HG03460 (cell line): Measurements from ENCODE around the gene POLR1G.
"Not testable (repeated sequence)": the region's sequence is repeated elsewhere in the genome, so short reads cannot be mapped to it uniquely, and the experiment has no call there.

Experiments
- ATAC-seq: cut with Tn5 transposase; IDR thresholded peaks from one replicate; pipeline ENCODE4 v1.9.1; 2021; ENCODE audit not compliant: unreplicated experiment

The POLR1G gene

DNA sequence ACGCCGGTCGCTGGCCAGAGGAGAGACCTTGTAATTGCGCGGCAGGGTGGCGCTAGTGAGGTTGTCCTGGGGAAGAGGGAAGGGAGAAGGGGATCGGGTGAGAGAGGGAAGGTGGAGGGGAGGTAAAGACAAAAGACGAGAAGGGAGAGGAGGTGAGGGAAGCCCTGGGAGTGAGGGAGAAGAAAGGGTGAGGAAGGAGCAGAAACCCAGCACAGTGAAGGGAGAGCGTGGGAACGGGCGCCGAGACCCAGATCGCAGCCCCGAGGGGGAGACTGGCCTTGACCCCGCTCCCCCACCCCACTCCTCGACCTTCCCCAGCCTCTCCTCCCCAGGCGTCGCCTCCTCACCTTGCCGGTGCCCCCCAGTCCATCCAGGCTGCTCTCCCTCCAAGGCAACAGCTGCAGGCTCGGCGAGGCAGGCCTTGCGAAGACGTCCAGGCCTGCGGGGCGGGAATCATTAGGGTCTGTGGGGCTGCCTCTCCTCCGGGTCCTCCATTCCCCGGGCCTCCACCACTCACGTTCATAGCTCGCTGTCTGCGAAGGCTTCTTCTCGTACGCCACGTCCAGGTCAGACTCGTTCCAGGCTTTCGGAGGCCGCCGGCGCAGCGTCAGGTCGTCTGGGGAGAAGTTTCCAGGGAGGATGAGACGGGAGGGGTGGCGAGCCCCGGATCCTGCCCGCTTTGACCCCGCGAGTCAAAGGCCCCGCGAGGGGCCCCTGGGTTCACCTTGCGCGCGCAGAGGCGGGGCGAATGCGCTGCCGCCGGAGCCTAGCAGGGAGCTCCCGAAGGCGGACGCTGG lies 10.4 kb upstream of the POLR1G start:
- ATAC-seq: no peak

DNA sequence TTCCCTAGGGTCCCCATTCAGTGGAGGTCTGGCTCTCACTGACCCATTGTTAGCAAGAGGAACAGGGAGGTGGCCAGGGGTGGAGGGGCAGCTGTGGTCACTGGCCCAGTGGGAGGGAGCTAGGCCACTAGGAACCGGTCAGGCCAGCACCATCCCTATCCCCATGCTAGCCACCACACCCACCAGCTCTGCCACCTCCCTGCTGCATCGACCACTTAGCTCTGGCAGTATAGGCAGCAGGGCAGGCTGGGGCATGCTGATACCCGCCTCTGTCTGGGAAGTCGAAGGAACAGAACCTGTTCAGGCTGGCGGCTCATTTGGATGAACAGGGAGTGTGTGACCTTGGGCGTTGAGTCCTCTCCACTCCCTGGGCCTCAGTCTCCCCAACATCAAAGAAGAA lies 6.3 kb upstream of the POLR1G start:
- no peak for ATAC-seq

DNA sequence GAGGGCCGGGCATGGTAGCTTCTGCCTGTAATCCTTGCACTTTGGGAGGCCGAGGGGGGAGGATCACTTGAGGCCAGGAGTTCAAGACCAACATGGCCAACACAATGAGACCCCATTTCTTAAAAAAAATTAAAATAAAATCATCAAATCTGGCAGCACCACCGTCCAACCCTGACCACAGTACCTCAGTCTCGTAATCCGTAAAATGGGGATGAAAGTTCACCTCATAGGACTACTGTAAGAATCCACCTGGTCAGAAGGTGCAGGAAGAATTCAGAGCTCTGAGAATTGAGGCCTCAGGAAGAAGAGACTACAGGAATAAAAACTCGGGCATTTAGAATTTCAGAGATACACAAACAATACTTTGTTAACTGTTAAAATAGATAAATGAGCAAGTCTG lies 4.6 kb upstream of the POLR1G start:
- ATAC-seq: no peak

DNA sequence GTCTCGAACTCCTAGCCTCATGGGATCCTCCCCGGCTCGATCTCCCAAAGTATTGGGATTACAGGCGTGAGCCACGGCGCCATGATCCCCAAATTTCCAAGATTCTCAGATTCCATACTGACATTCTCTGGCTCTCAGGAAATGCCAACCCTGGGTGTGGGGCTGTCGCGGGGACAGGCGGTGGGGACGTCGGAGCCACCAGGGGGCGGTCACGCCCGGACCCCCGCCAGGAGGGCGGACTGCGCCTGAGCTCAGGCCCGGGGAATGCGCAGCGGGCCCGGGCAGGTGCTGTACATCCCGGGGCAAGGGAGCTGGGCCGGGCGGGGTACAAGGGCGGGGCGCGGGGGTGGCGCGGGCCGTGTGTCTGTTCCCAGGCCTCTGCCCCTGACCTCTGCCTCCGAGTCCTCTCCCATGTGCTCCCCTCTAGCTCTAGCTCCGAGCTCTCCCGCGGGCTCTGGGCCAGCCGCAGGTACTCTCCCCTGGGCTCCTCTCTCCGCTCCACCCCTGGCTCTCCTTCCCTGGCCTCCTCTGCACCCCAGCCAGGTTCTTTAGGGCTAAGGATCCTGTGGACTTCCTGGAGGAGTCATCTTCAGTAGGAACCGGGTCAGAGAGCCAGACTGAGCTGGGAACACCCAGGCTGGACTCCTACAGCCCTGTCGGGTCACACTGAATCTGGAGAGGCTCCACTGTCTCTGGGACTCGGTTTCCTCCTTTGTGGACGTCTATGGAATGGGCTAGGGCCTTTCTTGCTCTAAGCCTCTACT lies 4.0 kb upstream of the POLR1G start:
- ATAC-seq: no peak

DNA sequence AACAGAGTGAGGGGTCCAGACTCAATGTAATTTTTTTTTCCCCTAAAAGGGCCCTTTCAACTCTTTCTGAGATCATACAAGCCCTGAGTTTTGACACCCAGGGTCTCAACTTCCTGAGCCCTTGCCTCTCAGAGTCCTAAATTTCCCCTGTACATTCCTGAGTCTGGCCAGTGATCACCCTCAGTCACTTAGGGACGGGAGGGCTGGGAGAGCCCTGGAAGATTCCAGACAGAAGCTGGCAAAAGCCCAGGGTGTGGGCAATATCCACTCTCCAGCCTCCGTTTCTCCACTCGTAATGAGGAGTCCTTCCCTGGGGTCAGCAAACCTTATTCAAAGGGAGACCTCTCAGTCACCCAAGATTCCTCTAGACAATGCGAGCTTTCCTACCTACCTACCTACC lies 3.2 kb upstream of the POLR1G start:
- no peak for ATAC-seq

DNA sequence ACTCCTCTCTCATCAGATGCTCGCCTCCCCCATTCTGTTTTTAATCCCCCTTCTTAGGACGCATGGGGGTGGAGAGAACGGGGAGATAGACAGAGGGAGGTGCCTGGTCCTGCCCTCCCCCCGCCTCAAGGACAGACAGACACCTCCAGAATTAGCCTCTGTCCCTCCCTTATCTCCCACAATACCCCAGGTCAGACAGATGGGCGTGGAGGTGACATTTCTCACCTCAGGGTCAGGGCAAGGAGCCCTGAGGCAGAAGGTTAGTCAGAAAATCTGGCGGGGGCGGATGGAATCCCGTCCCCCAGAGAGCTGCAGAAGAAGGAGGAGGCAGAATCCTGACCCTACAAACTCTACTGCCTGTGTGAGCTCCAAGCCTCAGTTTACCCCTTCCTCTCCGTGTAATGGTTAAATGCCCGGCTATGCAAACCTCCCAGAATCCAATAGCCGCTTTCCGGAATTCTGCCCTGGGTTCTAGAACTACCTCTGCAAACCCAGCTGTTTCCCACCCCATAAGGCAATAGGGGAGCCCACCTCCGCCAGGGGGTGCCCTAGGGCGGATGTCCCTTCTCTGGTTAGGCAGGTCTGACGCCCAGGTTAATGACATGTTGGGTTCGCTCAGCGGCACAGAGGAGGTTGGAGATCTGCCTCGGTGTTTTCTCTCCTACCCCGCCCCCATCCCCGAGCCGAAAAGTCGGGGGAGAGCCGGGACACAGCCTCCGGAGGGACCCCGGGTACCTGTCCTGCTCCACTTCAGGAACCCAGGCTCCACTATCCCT lies 2.5 kb upstream of the POLR1G start:
- ATAC-seq: no peak

GRCh38 chr19:45404557-45405434 lies 1.6 kb upstream of the POLR1G start, which contains the start of gene PPP1R13L:
Gene PPP1R13L (minus strand): TSS chr19:45405069. CDS start chr19:45398318, 6,751 bp downstream.
- ATAC-seq: peak; percentile 9

- ATAC-seq: peak; percentile 43
These were observed 814 bp upstream of the POLR1G start for GRCh38 chr19:45405435-45406225.

GRCh38 chr19:45407091-45407375 lies 589 bp downstream of the POLR1G start:
- no peak for ATAC-seq

DNA sequence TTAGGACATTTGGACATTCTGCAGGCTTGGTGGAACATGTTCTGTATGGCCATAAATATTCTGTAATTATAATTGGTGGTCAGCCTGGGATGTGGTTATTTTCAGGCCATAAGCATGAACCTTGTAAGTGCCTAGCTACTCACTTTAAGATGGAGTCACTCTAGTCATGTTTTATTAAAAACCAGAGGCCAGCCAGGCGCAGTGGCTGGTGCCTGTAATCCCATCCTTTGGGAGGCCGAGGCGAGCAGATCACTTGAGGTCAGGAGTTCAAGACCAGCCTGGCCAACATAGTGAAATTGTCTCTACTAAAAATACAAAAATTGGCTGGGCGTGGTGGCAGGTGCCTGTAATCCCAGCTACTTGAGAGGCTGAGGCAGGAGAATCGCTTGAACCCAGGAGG lies 1.1 kb downstream of the POLR1G start:
- not testable (repeated sequence) for ATAC-seq

- ATAC-seq: no peak
These were observed 1.7 kb downstream of the POLR1G start for GRCh38 chr19:45408121-45408520.

- ATAC-seq: no peak
These were observed 2.5 kb downstream of the POLR1G start for GRCh38 chr19:45408830-45409556.

GRCh38 chr19:45409557-45409920 lies 3.1 kb downstream of the POLR1G start:
- ATAC-seq: no peak

GRCh38 chr19:45410330-45410729 lies 3.9 kb downstream of the POLR1G start:
- not testable (repeated sequence) for ATAC-seq

DNA sequence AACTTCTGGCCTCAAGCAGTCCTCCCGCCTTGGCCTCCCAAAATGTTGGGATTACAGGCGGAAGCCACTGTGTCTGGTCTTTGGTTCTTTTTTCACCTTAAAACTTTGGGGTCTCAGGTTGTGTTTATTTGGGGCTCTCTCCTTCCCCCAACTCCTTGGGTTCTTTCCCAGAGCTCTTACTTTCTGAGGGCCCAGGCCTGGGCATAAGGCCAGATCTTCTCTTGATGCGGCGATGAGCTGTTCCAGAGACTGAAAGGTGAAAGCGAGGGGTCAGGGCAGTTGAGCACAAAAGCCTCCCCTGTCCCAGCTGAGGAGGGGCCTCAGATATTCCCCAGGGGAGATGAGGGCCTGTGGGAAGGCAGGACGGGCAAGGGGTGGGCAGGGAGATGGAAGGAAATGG lies 7.1 kb downstream of the POLR1G start:
- ATAC-seq: no peak

DNA sequence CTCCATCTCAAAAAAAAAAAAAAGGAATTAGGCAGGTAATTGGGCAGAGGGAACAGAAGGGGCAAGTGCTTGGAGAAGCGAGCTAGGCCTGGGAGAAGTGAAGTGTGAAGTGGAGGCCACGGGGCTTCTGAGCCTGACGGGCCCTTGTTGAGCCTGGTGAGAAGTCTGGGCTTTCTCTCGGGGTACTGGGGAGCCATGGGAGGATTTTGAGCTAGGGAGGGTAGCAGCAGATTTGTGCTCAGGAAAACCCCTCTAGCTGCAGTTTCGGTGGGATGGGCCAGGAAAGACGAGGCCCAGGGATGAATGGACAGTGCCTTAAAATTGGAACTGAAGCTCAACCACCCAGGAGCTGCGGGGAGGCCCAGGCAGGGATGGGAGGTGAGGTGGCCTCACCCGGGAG lies 8.0 kb downstream of the POLR1G start:
- ATAC-seq: no peak

DNA sequence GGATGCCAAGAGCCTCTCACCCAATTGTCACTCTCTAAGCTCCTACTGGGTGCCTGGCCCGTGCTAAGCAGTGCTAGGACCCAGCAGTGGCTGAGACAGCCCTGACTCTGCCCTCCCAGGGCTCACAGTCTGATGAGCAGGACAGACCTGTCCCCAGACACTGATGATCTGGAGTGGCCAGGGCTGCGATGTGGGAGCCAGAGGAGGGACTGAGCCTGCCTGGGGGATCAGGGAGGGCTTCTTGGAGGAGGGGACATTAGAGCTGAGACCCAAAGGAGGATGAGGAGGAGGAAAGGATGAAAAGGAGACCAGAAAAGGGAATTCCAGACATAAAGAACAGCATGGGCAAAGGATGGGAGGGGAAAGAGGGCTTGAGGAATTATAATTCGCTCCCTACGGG lies 10.7 kb downstream of the POLR1G start:
- ATAC-seq: no peak

DNA sequence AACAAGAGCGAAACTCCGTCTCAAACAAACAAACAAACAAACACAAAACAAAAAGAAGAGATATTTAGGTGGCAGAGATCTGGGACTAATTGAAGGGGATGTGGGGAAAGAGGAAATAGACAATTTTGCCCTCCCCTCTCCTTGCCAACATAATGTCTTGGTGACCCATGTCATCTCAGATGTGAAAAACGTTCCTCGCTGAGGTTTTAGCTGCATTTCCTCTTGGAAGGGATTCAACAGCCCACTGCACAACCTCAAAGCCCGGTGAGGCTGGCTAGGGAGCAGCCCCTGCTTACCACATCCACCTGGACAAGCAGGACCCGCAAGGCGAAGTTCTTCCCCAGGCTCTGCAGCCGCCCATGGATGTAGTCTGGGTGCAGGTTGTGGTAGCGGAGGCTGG lies 12.4 kb downstream of the POLR1G start:
- ATAC-seq: no peak

DNA sequence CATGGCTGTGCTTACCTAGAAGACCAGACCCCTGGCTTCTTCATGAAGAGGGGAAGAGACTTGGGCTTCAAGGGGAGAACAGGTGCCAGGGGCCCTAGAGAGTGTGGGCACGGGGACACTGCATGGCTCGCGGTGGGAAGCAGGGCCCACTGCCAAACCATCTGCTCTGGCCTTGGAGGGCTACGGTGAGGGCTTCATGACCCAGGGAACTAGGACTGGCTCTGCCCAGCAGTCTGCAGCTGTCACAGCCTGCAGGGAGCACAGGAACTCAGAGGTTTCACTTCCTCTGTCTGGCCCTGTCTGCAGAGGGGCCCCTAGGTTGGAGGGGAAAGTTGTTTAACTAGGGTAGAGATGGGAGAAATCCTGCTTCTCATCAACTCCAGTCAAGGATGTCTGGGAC lies 13.0 kb downstream of the POLR1G start:
- ATAC-seq: peak; percentile 56
